ENCODE results near the gene CEP112. TPM values are rescaled to one million over a fixed set of nuclear protein-coding genes. Genes with fewer than 3 reads are reported as not detected.

Gene CEP112
- total and polyA plus RNA-seq, 2 of the 8 experiments (the other 6 are each of a cell fraction or from before 2014, with no cell fraction given), result 0.62 to 3.1 TPM

DNA sequence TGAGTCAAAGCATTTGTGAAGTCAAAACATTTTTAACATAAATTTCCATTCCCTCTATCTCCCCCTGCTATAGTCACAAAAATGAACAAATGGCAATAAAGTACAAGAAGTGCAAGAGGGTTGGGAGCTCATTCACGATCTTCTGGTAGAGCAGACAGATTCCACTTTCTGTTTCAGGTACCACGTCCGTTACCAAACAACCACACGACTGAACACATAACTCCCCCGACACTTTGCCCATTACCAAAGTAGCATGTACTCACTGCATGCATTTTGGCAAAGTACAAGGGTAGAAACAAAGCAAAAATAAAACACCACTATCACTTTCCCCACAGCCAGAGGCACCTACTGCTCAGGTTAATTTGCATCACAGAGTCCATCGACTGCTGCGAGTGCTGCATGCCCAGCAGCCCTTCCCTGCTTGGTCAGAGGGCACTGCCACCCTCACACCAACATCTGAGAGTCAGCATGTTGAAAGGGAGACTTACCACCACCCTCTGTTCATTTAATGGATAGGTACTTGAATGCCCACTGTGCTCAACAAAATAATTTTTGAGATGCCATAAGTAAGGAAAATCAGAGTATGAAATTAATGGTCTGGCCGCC, 480.2 kb downstream of the CEP112 start:
- no peak overlapping the region for H3K27ac ChIP-seq (ENCODE audit: low read depth, low read length)
- H3K23me2 ChIP-seq (ENCODE audit: low read depth, low read length), result no peaks in the 10 kb centered on the region
- H2BK12ac ChIP-seq (ENCODE audit: low read depth, low read length), result no peak overlapping the region
- no peaks in the 10 kb centered on the region for H3K79me2 ChIP-seq (ENCODE audit: control insufficient read depth in 1 of 2, insufficient read depth in 2 of 2, low read length in 2 of 2)
- ChIA-PET CTCF (ENCODE audit: partially characterized antibody) (interaction anchor here (0.8 kb wide), 1 partner anchor 488 kb away, joined by 3 read pairs; no protein-coding TSS in a partner anchor), POLR2A (ENCODE audit: partially characterized antibody) (no interaction called here)
- H4K5ac ChIP-seq (ENCODE audit: insufficient read length, low read depth, low read length), result no peak overlapping the region
- no peak overlapping the region for H3K9ac ChIP-seq (replicated peaks in 1 of 4; ENCODE audit: extremely low read depth in 1 of 4, low read depth in 3 of 4, low read length in 3 of 4)
- no peak overlapping the region for H3K18ac ChIP-seq (ENCODE audit: extremely low read depth, low read length)
- TF ChIP-seq POLR2A (IDR thresholded peaks at IDR 0.05; ENCODE audit: control extremely low read depth in 1 of 2, low read depth in 2 of 2, low read length in 2 of 2), result no peak
- H2BK5ac ChIP-seq (ENCODE audit: low read depth, low read length), result no peak overlapping the region
- no peak for DNase-seq (ENCODE audit: low read depth in 1 of 2, low spot score in 2 of 2)
- H3K14ac ChIP-seq (ENCODE audit: insufficient read length), result no peak overlapping the region
- H3K4me1 ChIP-seq (replicated peaks in 1 of 4; ENCODE audit: control insufficient read depth in 3 of 4, insufficient read depth in 4 of 4, low read length in 3 of 4), result peaks cover 0 to 5% (median 1%) of the 10 kb centered on the region in 4 experiments; a peak in 4 of 7 replicates
- H3K4ac ChIP-seq (replicated peaks; ENCODE audit: insufficient read length, low read depth, low read length), result no peak overlapping the region
- H4K91ac ChIP-seq (replicated peaks; ENCODE audit: insufficient read length, low read length), result no peak overlapping the region
- no peak overlapping the region for H3K4me3 ChIP-seq (ENCODE audit: extremely low read depth in 1 of 4, insufficient read depth in 2 of 4, low read depth in 3 of 4, low read length in 4 of 4)
- H2BK120ac ChIP-seq (replicated peaks; ENCODE audit: low read depth, low read length), result no peak overlapping the region
- H3K56ac ChIP-seq (replicated peaks; ENCODE audit: insufficient read length, low read depth, low read length), result no peak overlapping the region
- H4K8ac ChIP-seq (ENCODE audit: extremely low read depth, insufficient read depth, low read length), result no peak overlapping the region
- no peak overlapping the region for H2BK15ac ChIP-seq (ENCODE audit: low read length)
- no peak for FAIRE-seq
- H3K79me1 ChIP-seq (ENCODE audit: low read depth, low read length), result no peaks in the 10 kb centered on the region
- H3K9me3 ChIP-seq (ENCODE audit: insufficient read depth in 2 of 2, low read depth in 1 of 2, low read length in 1 of 2), result no peaks in the 10 kb centered on the region
- no peak overlapping the region for H2BK20ac ChIP-seq (ENCODE audit: low read length)
- 65% methylated on average over 8 of the region's 8 CpGs; no CpG with 5 or more reads in 1 of the 2 experiments for WGBS, 2 experiments (ENCODE audit: extremely low coverage in 1 of 2, insufficient coverage in 1 of 2, insufficient read length in 1 of 2, insufficient replicate concordance in 2 of 2, low coverage in 1 of 2, low lambda C conversion rate in 2 of 2, missing lambda C conversion rate in 1 of 2)
- H2AFZ ChIP-seq (ENCODE audit: low read length), result no peak overlapping the region
- H3K36me3 ChIP-seq (ENCODE audit: control insufficient read depth in 2 of 4, insufficient read depth in 4 of 4, low read length in 3 of 4), result no peaks in the 10 kb centered on the region
- peak overlapping the region; percentile 31 to 51; a peak in 2 of 4 replicates for H3K4me2 ChIP-seq (ENCODE audit: insufficient read depth in 1 of 2, low read depth in 2 of 2, low read length in 2 of 2)
- H3K27me3 ChIP-seq (replicated peaks in 1 of 4; ENCODE audit: control insufficient read depth in 3 of 4, extremely low read depth in 1 of 4, insufficient read depth in 3 of 4, low read length in 3 of 4), result no peaks in the 10 kb centered on the region
- H4K20me1 ChIP-seq (replicated peaks in 1 of 2; ENCODE audit: control insufficient read depth in 1 of 2, insufficient read depth in 2 of 2, low read length in 2 of 2), result no peaks in the 10 kb centered on the region
- H3K23ac ChIP-seq (ENCODE audit: insufficient read length), result no peak overlapping the region
- no peak overlapping the region for H2AK5ac ChIP-seq (ENCODE audit: low read depth, low read length)

All from H1 (cell line).